GM21737 (cell line): ENCODE results near the gene COL23A1.
"Not testable (repeated sequence)": the region's sequence is repeated elsewhere in the genome, so short reads cannot be mapped to it uniquely, and the experiment has no call there.

ENCODE experiments used
- ATAC-seq: cut with Tn5 transposase; IDR thresholded peaks from one replicate; pipeline ENCODE4 v1.9.1; 2021; ENCODE audit warnings: mild to moderate bottlenecking, moderate library complexity; ENCODE audit not compliant: unreplicated experiment

Gene COL23A1

DNA sequence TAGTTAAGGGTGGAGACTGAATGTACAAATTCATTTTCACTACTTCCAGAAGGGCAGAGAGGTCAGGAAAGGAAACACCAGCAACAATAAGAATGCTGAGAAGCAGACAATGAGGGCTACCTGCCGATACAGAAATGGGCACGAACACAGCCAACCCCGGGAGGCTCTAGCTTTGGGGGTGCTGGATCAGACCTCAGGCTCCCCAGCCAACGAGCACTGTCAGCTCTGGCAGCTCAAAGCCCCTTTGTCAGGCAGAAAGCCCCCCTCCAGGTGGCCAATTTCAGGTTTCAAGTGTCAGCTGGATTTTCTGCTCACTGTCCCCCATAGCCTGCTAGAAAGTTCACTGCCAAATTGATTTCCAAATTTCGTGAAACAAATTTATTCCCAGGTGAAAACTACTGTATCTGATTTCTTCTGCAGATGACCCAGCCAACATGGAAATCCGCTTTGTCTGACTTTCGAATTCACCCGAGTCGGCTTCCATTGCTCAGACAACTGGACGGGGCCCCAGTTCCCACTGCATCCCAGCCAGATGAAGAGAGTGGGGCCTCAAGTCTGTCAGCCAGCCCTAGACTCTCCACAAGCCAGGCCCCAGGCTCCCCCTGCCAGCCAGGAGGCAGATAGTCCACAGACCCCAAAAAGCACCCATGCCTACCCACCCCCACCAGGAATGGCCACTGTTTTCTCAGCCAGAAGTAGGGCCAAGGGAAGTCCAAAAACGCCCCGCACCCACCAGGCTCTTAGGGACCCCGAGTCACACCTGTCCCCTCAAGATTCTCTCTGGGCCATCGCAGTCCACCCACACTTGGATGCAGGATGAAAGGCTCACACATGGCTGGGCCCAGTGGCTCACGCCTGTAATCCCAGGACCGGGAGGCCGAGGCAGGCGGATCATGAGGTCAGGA lies 261.1 kb downstream of the COL23A1 start:
- no peak for ATAC-seq

DNA sequence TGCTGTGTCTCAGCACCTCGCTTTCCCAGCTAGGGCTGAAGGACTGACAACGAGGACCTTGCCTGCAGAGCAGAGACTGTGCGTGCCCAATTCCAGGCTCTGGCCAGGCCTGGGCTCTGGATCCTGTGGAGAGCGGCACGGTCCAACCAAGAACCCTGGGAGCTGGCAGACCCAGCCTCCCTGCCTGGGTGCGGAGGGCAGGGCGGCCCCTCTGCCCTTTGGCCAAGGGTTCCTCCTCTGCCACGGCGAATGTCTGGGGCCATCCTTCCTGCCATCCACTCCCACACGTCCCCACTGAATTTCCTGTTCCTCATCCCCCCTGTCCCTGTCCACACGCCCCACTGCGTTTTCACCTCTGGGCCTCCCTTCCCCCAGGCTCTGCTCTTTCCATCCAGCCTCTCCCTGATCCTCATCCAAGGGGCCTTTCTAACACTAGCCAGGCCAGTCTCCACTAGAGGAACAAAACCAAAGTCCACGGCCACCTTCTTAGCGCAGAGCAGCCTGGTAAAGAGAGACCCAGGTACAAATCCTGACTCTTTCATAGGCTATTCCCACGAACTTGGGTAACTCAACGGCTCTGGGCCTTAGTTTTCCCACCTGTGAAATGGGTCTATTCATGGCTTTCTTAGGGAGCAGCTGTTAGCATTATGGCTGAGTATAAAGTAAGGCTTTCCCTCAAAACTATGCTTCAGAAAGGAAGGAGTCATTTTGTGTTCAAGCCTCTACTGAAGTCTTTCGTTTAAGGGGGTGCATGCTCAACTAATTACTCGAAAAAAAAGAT lies 262.1 kb downstream of the COL23A1 start:
- ATAC-seq: no peak

DNA sequence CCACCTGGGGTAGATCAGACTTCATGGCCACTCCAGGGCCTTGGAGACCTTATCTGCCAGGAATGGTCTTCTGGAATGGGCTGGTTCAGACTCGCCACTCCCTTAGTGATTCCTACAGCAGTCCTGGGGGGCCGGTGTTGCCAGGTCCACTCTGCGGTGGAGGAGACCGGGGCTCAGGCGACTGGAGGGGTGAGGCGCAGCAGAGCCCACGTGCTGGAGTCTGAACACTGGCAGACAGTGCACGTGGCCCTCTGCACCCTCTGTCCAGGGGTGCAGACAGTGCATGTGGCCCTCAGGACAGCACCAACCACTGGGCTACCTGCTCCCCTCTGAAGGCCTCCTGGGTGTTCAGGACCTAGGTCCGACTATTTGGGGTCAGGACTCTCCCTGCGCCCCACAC lies 262.7 kb downstream of the COL23A1 start:
- ATAC-seq: no peak

DNA sequence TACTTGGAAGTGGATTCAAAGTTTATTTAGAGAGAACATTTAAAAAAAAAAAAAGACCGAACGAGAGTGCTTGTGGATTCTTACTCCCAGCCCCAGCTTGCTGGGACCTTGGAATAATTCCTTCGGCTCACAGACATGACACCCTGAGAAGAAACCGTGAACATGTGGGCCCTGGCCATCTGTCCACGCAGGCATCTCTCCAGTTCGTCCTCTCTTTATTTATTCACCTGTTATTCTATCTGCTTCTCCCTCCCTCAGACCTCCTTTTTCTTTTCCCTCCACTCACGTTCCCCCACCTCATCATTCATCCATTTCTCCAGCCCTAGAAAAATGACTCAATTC lies 263.8 kb downstream of the COL23A1 start:
- ATAC-seq: no peak

DNA sequence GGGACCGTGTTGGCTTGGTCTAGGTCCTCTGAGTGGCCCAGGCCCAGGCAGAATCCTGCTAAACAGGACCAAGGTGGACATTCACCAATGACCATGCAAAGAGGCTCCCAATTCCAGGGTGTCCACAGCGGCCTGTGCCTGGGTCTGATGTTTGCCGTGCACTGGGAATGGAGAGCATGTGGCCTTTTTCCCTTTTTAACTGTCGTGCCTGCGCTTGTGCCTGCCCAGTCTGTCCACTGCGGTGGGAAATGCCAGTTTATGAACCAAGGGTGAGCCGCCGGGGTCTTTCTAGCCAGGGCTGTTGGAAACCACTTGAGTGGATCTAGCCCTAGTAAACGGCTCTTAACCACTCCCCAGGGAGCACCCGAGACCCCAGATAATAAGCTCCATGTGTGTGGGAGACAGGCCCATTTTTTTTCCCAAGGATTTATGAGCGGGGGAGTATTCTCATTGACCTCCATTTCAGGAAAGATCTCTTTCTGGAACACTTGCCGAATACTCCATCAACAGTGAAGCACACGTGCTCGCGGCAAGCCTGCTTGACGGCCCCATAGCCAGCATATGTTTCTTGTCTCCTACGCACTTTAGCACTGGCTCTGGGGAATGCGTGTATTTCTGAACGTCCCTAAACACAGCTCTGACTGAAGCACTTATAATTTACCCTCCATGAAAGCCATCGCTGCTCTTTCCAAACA lies 264.4 kb downstream of the COL23A1 start:
- ATAC-seq: no peak

DNA sequence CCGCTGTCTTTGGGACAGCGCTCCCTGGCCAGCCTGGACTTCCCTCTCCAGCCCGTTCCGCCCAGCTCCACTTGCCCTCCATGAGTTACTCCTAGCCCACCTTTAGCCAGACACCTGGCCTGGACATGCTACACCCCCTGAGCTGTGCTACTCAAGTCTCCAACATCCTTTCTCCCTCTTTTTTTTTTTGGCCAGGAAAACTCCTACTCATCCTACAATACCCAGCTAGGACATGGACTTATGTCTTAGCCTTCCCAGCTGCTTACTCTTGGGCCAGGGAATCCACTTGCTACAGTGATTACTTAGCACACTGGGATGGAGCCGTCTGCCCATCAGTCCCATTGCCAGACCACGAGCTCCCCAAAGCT lies 264.9 kb downstream of the COL23A1 start:
- ATAC-seq: no peak

DNA sequence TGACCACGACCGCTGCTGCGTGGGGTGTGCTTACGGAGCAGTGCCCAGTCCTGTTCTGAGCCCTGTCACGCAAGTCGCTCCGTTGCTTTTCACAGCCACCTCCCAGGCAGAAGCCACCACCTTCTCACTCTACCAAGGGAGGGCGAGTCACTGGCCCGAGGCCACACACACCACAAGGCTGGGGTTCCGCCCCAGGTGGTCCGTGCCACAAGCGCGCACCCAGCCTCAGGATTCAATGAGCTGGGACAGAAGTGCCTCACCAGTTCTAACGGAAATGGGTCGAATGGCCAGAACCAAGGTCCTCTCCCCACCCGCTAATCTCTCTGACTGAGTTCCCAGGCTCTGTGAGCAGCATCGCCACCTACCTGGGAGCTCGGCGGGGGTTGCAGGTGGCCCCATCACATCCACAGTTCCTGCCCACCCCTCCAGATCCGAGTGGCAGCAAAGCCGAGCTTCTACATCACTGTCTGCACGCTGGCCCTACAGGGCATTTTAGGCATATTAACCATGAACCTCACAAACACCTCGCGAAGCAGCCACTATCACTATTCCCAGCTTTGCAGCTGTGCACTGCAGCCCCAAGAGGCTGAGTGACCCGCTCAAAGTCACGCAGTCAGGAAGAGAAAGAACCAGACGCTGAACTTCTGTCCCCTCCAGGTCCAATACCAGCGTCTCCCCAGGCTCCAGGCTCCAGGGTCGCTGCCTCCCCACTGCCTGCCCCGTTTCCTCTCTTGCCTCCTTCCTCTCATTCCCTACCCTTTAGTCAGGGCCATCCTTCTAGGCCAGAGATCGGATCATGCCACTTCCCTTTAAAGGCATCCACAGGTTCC lies 265.5 kb downstream of the COL23A1 start:
- peak; percentile 71 for ATAC-seq

DNA sequence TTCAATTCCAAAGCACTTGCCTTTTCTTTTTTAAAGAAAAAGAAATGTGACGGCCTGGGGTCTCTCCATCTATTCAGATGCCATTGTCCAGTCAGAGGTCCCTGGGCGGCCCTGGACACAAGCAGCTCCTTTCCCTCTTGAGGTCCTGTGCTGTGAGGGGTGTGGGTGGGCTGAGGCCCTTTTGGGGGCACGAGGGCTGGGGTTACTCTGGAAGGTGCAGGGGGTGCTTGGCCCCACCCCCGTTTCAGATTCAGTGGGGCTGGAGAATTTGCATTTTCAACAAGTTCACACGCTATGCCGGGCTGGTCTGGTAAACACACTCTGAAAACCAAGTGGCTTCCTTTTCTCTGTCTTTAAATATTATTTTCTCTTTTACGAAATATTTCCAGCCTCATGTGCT lies 266.2 kb downstream of the COL23A1 start:
- peak; percentile 35 for ATAC-seq

DNA sequence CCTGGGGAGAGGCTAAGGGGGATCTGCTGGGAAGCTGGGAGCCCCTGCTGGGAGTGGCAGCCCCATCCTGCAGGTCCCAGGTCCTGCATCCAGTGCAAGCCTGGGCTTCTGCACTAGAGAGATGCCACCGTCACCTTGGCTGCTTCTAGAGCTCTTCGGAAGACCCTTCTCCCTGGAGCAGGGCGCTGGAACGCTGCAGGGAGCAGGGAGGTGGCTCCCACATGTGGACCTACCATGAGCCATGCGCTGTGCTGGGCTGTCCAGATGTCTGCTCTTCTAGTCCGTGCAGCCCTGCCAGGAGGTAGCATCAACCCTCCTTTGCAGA lies 266.7 kb downstream of the COL23A1 start:
- ATAC-seq: peak; percentile 3

DNA sequence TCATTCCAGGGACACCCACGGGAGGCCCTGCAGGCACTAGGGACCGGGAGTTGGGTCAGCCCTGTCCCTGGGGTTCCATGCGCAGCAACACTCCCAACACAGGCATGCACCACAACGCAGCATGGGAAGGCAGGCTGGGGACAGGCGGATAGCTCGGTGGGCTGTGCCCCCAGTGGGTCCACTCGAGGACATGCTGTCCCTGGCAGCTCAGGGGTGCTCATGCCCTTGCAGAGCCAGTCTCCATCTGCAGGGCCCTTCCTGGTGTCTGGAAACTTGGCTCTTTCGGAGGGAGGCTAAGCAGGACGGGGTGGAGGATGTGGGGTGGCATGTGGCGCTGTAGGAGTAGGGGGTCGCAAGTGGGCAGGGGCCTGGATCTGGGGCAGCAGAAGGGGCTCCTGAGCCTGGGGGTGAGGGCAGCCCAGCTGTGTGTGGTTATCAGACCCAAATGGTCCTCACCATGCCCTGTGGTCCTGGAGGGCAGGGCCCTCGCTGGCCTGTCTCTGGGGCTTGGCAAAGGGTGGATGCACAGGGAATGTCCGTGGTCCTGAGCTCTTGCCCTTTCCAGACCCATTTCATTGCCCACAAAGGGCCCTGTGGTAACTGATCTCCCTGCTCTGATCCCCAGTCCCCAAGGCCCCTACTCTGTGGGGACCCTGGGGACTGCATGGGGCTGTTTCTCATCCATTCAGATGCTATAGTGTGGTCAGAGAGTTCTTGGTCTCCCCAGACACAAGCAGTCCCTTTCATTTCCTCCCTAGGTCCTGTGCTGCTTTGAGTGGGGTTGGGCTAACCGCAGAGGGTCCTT lies 267.3 kb downstream of the COL23A1 start:
- peak; percentile 24 for ATAC-seq

DNA sequence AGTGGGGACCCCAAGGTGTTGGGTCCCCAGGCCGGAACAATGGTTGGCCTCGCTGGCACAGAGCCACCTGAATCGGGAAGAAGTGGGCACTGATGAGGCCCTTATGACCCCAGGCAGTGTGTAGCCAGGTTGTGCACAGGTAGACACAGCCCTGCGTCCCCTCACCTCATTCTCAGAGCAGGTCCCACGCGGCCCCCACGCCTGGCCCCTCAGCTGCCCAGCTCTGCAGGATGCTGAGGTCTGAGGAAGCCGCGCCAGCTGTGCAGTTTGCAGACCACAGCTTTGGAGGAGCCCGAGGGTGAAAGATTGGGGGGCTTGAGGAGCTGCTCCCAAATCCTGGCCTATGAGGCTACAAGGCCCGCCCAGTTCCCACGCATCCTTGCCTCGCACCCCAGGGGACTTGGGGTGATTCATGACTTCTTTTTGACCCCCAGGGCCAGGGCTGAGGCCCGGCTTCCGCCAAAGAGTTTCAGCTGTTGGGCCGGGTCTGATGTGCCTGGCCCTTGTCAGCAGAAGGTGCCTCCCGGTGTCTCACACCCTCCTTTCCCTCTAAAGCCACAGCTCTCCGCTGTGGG lies 269.8 kb downstream of the COL23A1 start:
- ATAC-seq: no peak

DNA sequence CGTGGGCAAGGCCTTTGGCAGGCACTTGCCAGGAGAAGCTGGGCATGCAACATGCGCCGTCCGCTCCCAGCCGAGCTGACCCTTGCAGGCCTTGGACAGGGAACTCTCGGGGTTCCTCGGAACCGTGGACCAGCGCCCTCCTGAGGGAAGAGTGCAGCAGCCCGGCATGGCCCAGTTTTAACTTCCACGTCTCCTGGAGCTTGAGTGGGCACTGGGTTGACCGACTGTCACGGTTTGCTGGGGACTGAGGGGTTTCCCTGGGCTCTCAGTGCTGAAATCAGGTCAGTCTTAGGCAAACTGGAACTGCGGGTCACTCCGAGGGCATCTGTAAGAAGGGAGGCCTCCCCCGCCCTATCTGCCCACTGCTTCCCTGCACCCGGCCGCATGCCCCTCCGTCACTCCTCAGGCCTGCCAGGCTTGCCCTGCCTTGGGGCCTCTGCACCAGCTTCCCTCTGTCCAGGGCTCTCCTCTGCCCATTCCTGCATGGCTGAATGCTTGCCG lies 270.6 kb downstream of the COL23A1 start:
- ATAC-seq: no peak

DNA sequence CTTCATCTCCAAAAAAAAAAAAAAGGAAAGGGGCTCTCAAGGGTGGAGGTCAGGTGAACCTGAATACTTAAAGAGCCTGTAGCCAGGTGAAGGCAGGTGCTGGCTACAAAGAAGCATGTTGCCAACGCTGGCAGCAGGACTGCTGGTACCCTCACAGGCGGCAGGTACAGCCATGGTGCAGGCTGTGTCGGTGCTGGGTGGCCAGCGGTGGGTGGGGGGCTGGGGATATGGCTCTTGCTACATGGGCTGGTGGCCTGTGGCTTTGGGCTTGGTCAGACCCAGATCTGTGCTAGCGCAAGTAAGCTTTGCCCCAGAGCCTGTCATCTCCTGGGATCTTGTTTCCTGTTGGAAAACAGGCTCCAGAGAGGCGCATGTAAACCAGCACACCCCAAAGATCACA lies 271.3 kb downstream of the COL23A1 start:
- ATAC-seq: no peak

DNA sequence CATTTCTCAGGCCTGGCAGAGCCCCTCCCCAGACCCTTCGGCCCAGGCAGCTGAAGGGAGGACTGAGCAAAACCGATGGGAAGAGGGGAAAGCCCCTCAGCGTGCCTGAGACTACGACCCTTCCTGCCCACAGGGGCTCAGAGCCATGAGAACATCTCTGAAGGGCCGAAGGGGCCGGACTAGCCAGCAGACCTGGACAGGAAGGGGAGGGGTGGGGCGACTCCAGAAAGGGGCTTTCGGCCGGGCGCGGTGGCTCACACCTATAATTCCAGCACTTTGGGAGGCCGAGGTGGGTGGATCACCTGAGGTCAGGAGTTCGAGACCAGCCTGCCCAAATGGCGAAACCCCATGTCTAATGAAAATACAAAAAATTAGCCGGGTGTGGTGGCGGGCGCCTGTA lies 271.8 kb downstream of the COL23A1 start:
- no peak for ATAC-seq

DNA sequence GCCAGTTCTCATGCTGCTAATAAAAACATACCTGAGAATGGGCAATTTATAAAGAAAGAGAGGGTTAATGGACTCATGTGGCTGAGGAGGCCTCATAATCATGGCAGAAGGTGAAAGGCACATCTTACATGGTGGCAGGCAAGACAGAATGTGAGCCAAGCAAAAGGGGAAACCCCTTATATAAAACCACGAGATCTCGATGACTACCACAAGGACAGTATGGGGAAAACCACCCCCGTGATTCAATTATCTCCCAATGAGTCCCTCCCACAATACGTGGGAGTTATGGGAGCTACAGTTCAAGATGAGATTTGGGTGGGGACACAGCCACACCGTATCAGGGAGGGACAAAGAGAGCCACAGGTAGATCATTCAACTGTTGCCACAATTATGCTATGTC lies 272.5 kb downstream of the COL23A1 start:
- not testable (repeated sequence) for ATAC-seq

DNA sequence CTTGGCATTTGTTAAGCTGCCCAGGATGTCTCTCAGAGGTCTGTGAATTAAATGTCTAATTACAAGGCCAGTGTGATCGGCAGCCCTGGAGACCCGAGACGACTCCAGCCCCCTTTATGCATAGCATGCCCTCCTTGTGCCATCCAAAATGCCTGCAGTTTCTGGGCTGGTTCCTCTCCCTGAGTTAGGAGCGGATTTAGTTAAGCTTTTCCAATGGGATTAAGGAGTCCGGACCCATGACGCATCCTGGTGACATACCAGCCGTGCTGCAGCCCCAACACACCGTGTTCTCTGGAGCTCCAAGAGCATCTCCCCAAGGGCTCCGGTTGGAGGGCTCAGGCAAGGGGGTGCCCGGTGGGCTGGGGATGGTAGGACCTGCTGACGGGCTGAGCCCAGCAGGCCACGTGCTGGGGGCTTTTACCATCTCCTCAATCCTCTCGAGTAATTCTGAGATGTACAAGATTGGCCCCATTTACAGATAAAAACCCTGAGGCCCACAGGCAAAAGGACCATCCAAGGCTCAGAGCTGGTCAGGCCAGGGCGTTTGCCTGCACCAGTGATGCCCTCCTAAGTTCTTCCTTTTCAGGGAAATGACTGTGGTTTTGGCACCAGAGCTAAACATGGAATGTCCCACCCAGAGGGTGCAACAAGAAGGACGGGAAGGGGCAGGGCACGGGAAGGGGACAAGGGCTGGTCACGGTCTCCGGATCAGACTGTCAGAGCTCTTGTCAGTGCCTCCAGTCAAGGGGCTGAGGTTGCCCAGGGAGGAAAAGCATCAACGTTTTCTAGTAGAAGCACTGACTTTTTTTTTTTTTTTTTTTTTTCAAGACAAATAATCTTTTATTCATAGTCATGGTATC lies 275.0 kb downstream of the COL23A1 start:
- no peak for ATAC-seq

DNA sequence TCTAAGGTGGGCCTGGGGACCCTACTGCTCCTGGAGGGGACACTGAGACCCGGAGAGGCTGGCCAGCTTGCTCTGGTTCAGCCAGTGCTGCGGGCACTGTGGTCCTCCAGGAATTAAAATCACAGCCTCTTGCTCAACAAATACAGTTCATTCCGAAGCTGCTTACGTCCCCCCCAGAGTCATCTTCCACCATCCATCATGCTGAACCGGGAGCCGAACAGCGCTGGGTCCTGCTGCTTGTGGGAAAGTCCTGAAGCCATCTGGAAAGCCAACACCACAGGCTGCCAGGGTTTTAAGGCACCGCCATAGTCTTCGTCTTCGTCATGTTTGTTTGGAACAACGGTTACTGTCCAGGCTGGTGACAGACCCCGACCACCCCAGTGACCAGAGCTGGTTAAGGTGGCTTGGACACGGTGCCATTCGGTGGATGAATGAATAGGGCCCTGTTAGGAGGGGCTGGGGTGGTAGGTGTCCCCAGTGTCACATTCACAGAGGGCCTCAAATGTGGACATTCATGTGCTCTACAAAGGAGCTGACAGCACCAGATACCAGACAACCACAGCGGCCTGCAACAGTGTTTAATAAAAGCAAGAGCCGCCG lies 276.0 kb downstream of the COL23A1 start:
- ATAC-seq: no peak

DNA sequence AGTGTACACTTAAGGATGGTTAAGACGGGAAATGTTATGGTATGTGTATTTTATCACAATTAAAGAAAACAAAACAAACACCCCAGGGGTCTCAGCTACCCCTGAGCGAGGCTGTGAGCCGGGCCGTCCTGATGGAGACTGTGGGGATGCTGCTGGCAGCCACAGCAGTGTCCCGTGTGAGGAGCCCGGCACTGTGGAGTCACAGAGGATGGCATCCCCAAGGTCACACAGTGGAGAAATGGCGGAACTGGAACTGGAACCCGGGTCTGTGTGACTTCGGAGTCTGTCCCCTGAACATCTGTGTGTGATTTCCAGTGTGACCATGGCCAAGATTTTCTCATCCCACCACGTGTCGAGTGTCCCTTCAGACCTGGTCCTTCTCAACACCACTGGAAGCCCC lies 276.9 kb downstream of the COL23A1 start:
- no peak for ATAC-seq
